Fibroblast of villous mesenchyme (primary cell): Measurements from ENCODE around the gene RBMS3. TPM values are rescaled to one million over a fixed set of nuclear protein-coding genes. Genes with fewer than 3 reads are reported as not detected.

Experiments used
- DNase-seq: peaks from one replicate; pipeline ENCODE4 v3.0.0-alpha.2; 2010; ENCODE audit warnings: low read depth
- H3K4me3 ChIP-seq: 2 replicates; pipeline ENCODE4 v1.5.1; 2011; ENCODE audit warnings: low read depth, mild to moderate bottlenecking, low read length
- total RNA-seq: library from RNA; depleted of rRNA; stranded (reverse); fragments of >200 nt; gene quantifications from 2 replicates; pipeline ENCODE4 v1.2.3, GENCODE V29; 2012
- TF ChIP-seq, protein P1 (sequence below): IDR thresholded peaks from 2 replicates; pipeline ENCODE4 v1.5.1; 2012; ENCODE audit warnings: low read depth, mild to moderate bottlenecking, low read length; ENCODE audit not compliant: insufficient read depth

RBMS3 gene
- total RNA-seq, 1 donor: 85.9 TPM

DNA sequence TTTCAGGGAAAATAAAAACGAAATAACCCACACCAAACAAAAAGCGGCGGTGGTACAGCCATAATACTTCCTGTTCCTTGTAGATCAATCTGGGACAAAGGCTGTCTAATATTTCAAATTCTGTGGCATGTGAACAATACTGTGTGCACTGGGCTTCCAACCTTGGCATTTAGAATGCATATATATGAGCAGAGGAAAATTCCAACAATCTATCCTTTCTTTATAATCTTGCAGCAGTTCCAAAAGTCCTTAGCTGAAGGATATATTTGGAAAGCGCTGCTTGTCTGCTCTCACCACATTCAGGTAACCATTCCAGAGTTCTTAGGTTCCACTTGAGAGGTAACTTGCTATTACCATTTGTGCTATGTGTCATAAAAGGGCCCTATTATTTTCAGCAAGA lies 231.8 kb downstream of the RBMS3 start:
- no peak for DNase-seq
- H3K4me3 ChIP-seq: peak overlapping the region; percentile 33

DNA sequence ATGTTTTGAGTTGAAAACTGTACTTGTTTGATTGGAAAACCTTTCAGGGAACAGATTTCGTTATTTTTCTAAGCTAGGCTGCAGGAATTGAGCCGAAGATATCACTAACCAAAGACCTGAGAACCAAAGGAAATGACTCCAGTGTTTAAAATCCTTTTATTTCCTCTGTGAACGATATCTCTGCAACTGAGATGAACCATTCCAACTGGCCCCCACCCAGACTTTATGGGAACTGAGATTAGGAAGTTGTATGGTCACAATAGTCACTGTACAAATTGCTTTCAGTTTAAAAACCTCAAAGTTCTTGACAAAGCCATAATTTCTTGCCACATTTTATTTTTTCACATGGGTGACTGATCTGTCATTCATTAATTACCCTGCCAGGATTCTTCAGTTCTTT lies 232.4 kb downstream of the RBMS3 start:
- peak overlapping the region; percentile 33 for H3K4me3 ChIP-seq
- TF ChIP-seq, protein P1, sequence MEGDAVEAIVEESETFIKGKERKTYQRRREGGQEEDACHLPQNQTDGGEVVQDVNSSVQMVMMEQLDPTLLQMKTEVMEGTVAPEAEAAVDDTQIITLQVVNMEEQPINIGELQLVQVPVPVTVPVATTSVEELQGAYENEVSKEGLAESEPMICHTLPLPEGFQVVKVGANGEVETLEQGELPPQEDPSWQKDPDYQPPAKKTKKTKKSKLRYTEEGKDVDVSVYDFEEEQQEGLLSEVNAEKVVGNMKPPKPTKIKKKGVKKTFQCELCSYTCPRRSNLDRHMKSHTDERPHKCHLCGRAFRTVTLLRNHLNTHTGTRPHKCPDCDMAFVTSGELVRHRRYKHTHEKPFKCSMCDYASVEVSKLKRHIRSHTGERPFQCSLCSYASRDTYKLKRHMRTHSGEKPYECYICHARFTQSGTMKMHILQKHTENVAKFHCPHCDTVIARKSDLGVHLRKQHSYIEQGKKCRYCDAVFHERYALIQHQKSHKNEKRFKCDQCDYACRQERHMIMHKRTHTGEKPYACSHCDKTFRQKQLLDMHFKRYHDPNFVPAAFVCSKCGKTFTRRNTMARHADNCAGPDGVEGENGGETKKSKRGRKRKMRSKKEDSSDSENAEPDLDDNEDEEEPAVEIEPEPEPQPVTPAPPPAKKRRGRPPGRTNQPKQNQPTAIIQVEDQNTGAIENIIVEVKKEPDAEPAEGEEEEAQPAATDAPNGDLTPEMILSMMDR: no peak
- peak; percentile 53 for DNase-seq

More for the DNA sequence above, 231.8 kb downstream of the RBMS3 start:
- TF ChIP-seq, protein P1: no peak

DNA sequence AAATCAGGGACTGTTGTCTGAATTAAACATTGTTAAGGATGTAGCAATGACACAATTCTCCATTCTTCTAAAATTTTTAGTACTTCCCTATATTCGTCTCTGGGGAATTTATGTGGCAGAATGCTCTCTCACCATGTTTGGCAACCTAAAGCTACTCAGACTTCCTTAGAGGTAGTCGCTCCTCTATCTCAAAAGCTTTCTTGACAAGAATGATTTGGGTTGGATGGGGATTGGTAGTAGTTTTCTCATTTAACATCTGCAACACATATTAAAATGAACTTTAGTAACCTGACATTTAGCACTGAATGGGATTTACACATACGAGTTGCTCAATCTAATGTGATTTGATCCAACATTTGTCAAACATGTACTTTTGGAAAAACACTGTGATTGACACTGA lies 233.3 kb downstream of the RBMS3 start:
- DNase-seq: peak; percentile 34
- TF ChIP-seq, protein P1: no peak
- no peak overlapping the region for H3K4me3 ChIP-seq

DNA sequence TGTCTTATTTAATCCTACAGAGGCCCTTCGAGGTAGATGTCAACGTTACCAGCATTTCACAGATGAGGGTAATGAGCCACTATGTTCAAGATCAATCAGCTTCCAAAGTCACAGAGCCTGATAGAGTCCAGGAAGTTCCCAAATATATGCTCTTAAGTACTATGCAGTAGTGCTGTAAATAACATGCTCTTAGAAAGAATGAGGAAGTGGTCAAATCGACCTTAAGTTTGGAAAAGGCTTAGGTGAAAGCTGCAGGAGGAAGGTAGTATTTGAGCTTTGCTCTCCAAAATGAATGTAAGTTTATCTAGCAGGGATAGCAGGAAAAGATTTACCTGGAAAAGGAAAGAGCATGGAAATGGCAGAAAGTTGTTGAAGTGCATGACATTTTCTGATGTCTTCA lies 234.0 kb downstream of the RBMS3 start:
- TF ChIP-seq, protein P1: no peak
- H3K4me3 ChIP-seq: no peak overlapping the region
- no peak for DNase-seq

DNA sequence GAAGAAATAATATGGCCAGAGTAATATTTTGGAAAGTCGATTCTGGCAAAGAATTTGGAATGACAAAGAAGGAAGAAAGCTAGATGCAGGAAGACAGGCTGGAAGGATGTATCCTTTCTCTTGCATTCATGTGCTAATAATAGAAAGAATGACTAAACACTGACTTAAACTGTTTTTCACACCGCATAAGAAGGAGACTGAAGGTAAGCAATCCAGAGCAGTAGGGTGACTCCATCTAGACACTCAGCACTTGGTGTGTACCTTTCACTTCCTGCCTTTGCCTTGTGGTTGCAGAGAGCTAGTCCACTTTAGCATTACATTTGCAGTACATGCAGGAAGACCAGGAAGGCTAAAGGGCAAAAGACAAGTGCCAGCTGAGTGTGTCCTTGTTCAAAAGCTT lies 234.6 kb downstream of the RBMS3 start:
- H3K4me3 ChIP-seq: no peak overlapping the region
- DNase-seq: no peak
- TF ChIP-seq, protein P1: no peak

DNA sequence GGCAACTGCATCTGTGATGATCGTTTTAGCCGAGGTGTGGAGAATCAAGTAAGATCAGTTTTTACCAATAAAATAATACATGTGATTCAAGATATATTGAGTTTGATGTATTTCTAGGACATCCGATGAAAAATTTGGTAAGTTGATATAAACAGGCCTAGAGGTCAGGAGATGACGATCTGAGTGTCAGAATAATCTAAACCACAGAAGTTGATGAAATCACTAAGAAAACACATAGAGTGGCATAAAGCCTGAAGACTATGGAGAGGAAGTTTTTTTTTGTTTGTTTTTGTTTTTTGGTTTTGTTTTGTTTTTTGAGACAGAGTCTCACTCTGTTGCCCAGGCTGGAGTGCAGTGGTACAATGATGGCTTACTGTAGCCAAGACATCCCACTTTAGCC lies 235.3 kb downstream of the RBMS3 start:
- TF ChIP-seq, protein P1: no peak
- H3K4me3 ChIP-seq: no peak overlapping the region
- no peak for DNase-seq

DNA sequence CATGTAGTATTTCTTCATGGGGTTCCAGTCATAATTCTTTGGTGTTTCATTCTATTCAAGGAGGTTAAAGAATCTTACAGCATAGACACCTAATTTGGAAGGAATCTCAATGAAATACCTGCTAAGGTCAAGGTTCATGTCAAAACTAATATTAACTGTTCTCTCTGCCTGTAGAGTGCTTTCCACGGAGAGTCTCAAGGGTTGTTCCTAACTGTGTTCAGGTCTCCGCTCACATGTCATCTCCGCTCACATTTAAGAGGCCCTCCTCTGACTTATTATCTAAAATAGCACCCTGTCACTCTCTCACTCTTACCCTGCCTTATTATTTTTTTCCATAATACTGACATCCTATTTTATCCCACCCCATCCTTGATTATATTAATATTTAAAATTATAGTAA lies 239.9 kb downstream of the RBMS3 start:
- no peak overlapping the region for H3K4me3 ChIP-seq
- TF ChIP-seq, protein P1: no peak
- DNase-seq: no peak
